Fibroblast of villous mesenchyme (primary cell): ENCODE data around the gene ST8SIA4. TPM values are rescaled to one million over a fixed set of nuclear protein-coding genes. Genes with fewer than 3 reads are reported as not detected.

Experiments used
- DNase-seq: peaks from one replicate; pipeline ENCODE4 v3.0.0-alpha.2; 2010; ENCODE audit warnings: low read depth
- H3K4me3 ChIP-seq: 2 replicates; pipeline ENCODE4 v1.5.1; 2011; ENCODE audit warnings: low read depth, mild to moderate bottlenecking, low read length
- total RNA-seq: library from RNA; depleted of rRNA; stranded (reverse); fragments of >200 nt; gene quantifications from 2 replicates; pipeline ENCODE4 v1.2.3, GENCODE V29; 2012
- TF ChIP-seq, protein P1 (sequence below): IDR thresholded peaks from 2 replicates; pipeline ENCODE4 v1.5.1; 2012; ENCODE audit warnings: low read depth, mild to moderate bottlenecking, low read length; ENCODE audit not compliant: insufficient read depth

Gene ST8SIA4
- total RNA-seq, 1 donor: 3.5 TPM

DNA sequence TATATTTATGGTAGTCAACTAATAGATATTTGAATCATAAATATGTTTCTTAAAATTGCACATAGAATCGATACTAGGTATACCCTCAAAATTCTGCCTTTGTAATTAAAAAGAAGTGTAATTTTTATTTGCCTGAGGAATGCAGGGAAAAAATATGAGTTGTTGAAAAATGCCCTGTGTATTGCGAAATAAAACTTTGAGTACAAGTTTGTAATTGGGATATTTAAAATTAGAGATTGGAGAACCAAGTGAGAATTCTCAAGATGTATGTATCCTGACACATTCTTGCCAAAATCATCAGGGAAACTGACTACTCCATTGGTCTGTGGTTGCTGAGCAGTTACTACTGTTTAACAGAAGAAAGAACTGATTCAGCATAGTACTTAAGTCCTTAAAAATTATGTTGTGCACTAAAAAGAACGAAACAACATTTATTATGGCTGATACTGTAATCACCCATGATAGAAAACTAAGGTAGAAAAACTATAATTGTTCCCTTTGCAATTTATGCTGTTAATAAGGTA, 36.0 kb downstream of the ST8SIA4 start:
- no peak overlapping the region for H3K4me3 ChIP-seq
- DNase-seq: no peak
- TF ChIP-seq, protein P1, sequence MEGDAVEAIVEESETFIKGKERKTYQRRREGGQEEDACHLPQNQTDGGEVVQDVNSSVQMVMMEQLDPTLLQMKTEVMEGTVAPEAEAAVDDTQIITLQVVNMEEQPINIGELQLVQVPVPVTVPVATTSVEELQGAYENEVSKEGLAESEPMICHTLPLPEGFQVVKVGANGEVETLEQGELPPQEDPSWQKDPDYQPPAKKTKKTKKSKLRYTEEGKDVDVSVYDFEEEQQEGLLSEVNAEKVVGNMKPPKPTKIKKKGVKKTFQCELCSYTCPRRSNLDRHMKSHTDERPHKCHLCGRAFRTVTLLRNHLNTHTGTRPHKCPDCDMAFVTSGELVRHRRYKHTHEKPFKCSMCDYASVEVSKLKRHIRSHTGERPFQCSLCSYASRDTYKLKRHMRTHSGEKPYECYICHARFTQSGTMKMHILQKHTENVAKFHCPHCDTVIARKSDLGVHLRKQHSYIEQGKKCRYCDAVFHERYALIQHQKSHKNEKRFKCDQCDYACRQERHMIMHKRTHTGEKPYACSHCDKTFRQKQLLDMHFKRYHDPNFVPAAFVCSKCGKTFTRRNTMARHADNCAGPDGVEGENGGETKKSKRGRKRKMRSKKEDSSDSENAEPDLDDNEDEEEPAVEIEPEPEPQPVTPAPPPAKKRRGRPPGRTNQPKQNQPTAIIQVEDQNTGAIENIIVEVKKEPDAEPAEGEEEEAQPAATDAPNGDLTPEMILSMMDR: no peak

DNA sequence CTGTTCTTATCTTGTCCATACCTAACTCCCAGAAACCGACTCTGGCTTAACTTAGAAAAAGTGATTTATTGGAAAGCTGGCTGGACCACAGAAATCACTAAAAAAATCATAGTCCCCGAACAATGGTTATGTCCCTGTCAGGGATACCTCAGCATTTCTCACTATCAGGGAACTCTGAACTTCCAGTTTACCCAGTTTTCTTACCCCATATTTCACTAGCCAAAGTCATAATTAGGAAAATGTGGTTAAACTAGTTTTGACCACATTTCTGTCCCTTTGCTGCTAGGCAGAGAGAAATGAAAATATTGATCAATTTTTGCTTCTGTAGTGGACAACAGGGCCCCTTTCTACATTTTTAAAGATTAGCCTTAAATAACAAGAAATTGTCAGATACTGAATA, 38.2 kb downstream of the ST8SIA4 start:
- no peak for DNase-seq
- H3K4me3 ChIP-seq: no peak overlapping the region
- TF ChIP-seq, protein P1: no peak

DNA sequence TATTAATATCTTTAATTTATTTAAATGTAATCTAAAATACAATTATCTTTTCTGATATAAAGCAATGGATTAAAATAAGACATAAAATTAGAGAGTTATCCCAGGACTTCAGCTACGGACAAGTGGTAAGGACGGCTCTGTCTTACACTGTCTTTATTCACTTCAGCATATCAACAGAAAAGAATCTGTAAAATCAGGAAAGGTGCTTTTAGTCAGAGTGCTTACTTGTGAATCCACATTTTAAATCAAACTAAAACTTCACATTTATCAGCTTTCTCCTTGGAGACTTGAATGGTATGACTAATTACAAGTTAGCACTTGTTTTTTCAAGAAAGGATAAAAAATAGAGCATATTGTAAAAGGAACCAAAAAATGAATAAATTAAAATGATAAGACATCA, 39.3 kb downstream of the ST8SIA4 start:
- TF ChIP-seq, protein P1: no peak
- DNase-seq: no peak
- no peak overlapping the region for H3K4me3 ChIP-seq

DNA sequence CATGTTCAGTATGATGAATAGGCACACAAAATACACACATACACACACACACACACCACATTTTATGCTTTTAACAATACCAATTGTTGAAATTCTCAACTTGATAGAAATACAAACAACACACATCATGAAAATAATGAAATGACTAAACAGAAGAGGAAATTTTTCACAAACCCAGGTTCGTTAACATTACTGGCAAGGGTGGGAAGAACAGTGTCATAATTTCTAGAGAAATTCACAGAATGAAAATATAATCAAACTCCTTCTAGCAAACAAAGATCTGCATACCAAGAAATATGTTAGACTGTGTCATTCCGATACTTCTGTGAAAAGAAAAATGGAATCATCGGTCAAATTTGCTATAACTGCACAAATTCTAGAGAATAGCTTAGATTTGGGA, 41.9 kb downstream of the ST8SIA4 start:
- no peak for DNase-seq
- H3K4me3 ChIP-seq: no peak overlapping the region
- TF ChIP-seq, protein P1: no peak

DNA sequence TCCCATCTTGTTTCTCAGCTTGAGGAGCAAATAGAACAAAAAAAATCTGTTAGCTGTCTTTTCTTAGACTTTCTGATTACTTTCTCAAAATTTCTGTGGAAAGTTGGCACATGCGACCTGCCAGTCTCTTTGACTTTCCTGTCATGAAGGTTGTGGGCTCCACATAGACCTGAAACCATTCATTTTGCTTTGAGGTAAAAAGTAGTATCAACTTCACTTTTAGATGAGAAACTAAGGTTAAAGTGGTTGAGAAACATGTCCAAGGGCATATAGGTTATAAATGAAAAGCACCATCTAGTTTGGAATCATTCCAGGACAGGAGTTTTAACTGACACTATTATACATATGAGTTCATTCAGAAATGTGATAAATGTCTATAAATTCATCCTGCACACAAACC, 42.7 kb downstream of the ST8SIA4 start:
- DNase-seq: no peak
- no peak overlapping the region for H3K4me3 ChIP-seq
- TF ChIP-seq, protein P1: no peak

DNA sequence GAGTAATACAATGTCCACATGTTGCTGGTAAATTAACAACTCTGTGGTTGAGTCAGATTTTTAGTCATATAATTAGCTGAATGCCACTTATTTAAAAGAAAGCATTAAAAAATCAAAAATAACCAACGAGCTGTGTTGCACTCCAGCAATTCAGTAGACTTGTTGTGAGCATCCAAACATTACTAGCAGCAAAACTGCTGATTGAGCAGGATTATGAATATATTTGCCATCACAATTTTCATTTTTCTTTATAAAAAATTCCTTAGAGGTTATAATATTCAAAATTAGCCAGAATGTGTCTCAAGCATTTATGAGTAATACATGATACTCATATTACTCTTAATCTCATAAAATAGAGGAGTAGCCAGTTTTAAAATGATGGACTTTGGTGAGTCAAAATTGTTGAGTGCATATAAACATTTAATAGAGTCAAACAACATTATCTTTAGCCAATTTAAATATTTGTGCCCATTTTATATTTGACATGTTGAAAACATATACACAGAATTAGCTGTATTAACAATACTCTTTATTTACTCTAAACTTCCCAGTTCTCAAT, 44.0 kb downstream of the ST8SIA4 start:
- H3K4me3 ChIP-seq: no peak overlapping the region
- TF ChIP-seq, protein P1: no peak
- DNase-seq: no peak

DNA sequence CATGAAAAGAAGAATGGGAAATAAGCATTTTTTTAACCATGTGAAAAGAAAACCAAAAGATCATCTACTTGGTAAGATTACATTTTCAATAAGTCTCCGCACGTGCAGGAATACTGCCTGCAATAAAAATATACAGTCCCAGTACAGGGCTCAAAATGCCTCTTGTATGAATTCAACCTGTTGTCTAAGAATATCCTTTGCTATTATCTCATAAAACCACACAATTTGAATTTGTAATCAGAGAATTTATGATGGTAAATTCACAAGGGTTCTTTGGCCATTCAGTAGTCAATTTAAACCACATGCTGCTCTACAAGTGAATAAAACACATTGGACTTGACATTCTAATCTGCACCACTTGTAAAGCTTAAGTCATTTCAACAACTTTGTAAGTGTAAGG, 46.6 kb downstream of the ST8SIA4 start:
- DNase-seq: no peak
- no peak overlapping the region for H3K4me3 ChIP-seq
- TF ChIP-seq, protein P1: no peak
